Hypothalamus (tissue), 51 donors: ENCODE data around the gene RAP1A.
"Not testable (repeated sequence)": the region's sequence is repeated elsewhere in the genome, so short reads cannot be mapped to it uniquely, and the experiment has no call there.

Experiments used
- DNase-seq, 51 donors: peaks; one replicate each; lab custom pipeline; 2025; lab: John Stamatoyannopoulos, UW

The RAP1A gene

GRCh38 chr1:111625276-111625675, 5.7 kb downstream of the RAP1A start:
- no peak for DNase-seq

- DNase-seq: no peak
Observed at GRCh38 chr1:111628153-111628552, 8.6 kb downstream of the RAP1A start.

- no peak for DNase-seq
Observed at GRCh38 chr1:111629190-111629954, 9.8 kb downstream of the RAP1A start.

GRCh38 chr1:111630567-111630966, 11.0 kb downstream of the RAP1A start:
- no peak for DNase-seq

GRCh38 chr1:111631502-111631901, 11.9 kb downstream of the RAP1A start:
- no peak for DNase-seq

GRCh38 chr1:111632771-111633170, 13.2 kb downstream of the RAP1A start:
- DNase-seq: not testable (repeated sequence)

GRCh38 chr1:111633736-111634247, 14.2 kb downstream of the RAP1A start:
- DNase-seq: no peak

- no peak for DNase-seq
Observed at GRCh38 chr1:111635324-111636009, 15.9 kb downstream of the RAP1A start.

- no peak for DNase-seq
Observed at GRCh38 chr1:111638320-111638719, 18.7 kb downstream of the RAP1A start.

- no peak for DNase-seq
Observed at GRCh38 chr1:111639602-111640198, 20.1 kb downstream of the RAP1A start.

- no peak for DNase-seq
Observed at GRCh38 chr1:111643097-111643496, 23.5 kb downstream of the RAP1A start.

- no peak for DNase-seq
Observed at GRCh38 chr1:111643696-111644095, 24.1 kb downstream of the RAP1A start.

GRCh38 chr1:111644506-111644905, 24.9 kb downstream of the RAP1A start:
- DNase-seq: no peak

GRCh38 chr1:111647736-111648135, 28.1 kb downstream of the RAP1A start:
- no peak for DNase-seq

- DNase-seq: peak in 1 of 51 donors; percentile 39
Observed at GRCh38 chr1:111648806-111649205, 29.2 kb downstream of the RAP1A start.

- no peak for DNase-seq
Observed at GRCh38 chr1:111649227-111649626, 29.6 kb downstream of the RAP1A start.

- no peak for DNase-seq
Observed at GRCh38 chr1:111649648-111650047, 30.1 kb downstream of the RAP1A start.

GRCh38 chr1:111653709-111654108, 34.1 kb downstream of the RAP1A start:
- no peak for DNase-seq

GRCh38 chr1:111654839-111655238, 35.2 kb downstream of the RAP1A start:
- no peak for DNase-seq

GRCh38 chr1:111656086-111657017, 36.8 kb downstream of the RAP1A start:
- peak in 11 of 51 donors; percentile 5 to 66 (median 22) for DNase-seq
